Subcutaneous preadipocyte (primary cell): ENCODE measurements around the gene CDK5RAP2. TPM values are rescaled to one million over a fixed set of nuclear protein-coding genes. Genes with fewer than 3 reads are reported as not detected.

Experiments
- total RNA-seq: library from RNA; depleted of rRNA; stranded (reverse); fragments of >200 nt; gene quantifications from 2 replicates; pipeline ENCODE4 v1.2.3, GENCODE V29; 2012

The CDK5RAP2 gene
- total RNA-seq = 29.0 and 34.8 TPM in 2 replicates

GRCh38 chr9:120580051-120580896 is at the start of gene CDK5RAP2:
CDK5RAP2 (minus strand) TSS chr9:120580167; CDS start chr9:120579978, 189 bp downstream.

Other genes with a start within 250 kb of the CDK5RAP2 start
- 6.6 TPM in 2 replicates for gene MEGF9, start 134.3 kb upstream of the CDK5RAP2 start, total RNA-seq
- 23.9 and 28.5 TPM in 2 replicates for gene FBXW2, start 213.2 kb upstream of the CDK5RAP2 start, total RNA-seq